Measurements from ENCODE around the gene DIPK2B. TPM values are rescaled to one million over a fixed set of nuclear protein-coding genes. Genes with fewer than 3 reads are reported as not detected.

DIPK2B gene
- total RNA-seq, 4 donors from 2014 or later = 1.1 to 11.6 (median 5.0) TPM

DNA sequence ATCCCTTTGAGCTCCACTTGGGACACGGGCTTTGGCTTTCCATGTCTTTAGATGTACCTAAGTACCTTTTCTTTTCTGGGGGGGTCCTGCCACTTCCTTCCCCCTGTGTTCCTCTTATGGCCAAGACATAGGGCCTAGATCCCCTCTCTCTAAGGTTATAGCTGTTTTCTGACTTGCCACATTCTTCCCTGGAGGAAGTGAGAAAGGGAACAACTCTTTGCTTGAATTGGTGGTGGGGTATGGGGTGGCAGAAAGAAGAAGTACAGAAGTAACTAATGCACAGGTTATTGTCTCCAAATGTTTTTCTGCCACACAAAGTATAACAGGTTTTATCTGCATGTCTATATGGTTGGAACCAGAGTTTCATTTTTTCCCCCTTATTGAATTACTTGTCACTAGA is 29.7 kb upstream of the DIPK2B start:
- H3K4me3 ChIP-seq = no peak overlapping the region
- no peak for DNase-seq
- WGBS, 2 donors = 60 to 75% methylated on average over 1 of the region's 1 CpG
- H3K27me3 ChIP-seq = no peaks in the 10 kb centered on the region
- no peak overlapping the region for H3K27ac ChIP-seq
- H3K36me3 ChIP-seq = no peaks in the 10 kb centered on the region
- H3K4me1 ChIP-seq = no peaks in the 10 kb centered on the region
- TF ChIP-seq, protein P1, sequence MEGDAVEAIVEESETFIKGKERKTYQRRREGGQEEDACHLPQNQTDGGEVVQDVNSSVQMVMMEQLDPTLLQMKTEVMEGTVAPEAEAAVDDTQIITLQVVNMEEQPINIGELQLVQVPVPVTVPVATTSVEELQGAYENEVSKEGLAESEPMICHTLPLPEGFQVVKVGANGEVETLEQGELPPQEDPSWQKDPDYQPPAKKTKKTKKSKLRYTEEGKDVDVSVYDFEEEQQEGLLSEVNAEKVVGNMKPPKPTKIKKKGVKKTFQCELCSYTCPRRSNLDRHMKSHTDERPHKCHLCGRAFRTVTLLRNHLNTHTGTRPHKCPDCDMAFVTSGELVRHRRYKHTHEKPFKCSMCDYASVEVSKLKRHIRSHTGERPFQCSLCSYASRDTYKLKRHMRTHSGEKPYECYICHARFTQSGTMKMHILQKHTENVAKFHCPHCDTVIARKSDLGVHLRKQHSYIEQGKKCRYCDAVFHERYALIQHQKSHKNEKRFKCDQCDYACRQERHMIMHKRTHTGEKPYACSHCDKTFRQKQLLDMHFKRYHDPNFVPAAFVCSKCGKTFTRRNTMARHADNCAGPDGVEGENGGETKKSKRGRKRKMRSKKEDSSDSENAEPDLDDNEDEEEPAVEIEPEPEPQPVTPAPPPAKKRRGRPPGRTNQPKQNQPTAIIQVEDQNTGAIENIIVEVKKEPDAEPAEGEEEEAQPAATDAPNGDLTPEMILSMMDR (IDR thresholded peaks at IDR 0.05) = no peak
- TF ChIP-seq POLR2A (IDR thresholded peaks at IDR 0.05) = no peak
- H3K9me3 ChIP-seq = no peaks in the 10 kb centered on the region
- intact Hi-C loops (cut with DNase I) = no loop called here

DNA sequence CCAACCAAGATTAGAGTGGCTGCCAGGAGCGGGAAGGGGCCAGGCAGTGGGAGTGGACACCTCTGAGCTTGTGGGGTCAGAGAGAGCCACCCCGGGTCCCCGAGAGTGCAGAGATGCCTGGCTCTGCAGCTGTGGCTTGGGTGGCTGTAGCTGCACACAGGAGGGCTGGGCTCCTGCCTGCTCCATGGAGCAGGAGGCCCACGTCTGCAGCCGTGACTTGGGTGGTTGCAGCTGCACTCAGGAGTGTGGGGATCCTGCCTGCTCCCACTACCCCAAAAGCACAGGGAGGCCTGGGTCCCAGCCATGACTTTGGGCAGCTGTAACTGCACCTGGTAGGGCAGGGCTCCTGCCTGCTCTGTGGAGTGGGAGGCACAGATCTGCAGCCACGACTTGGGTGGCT is 28.7 kb upstream of the DIPK2B start:
- no peak for TF ChIP-seq POLR2A (IDR thresholded peaks at IDR 0.05)
- TF ChIP-seq, protein P1 (IDR thresholded peaks at IDR 0.05) = no peak
- H3K4me1 ChIP-seq = no peaks in the 10 kb centered on the region
- no peaks in the 10 kb centered on the region for H3K9me3 ChIP-seq
- H3K27ac ChIP-seq = no peak overlapping the region
- no peaks in the 10 kb centered on the region for H3K36me3 ChIP-seq
- no peak overlapping the region for H3K4me3 ChIP-seq
- WGBS, 2 donors = no CpG with 5 or more reads among the region's 6 CpGs
- H3K27me3 ChIP-seq = no peaks in the 10 kb centered on the region
- intact Hi-C loops (cut with DNase I) = no loop called here
- DNase-seq = no peak

DNA sequence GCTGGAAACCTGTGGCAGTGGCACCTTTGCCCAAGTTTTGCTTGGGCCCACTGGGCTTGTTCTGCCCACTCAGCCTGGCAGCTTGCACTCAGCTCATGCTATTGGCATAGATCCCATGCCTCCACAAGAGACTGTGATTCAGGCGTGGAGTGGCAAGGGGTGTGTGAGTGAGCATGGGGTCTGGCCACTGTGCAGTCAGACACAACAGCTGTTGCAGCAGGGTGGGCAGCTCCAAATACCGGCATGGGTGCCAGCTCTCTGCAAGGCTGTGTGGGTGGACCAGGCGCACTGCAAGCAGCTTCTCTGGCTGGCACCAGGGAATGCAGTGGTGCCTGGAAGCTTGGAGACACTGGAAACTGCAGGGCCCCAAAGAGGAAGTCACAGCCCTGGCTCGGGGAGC is 27.4 kb upstream of the DIPK2B start:
- DNase-seq = no peak
- TF ChIP-seq, protein P1 (IDR thresholded peaks at IDR 0.05) = no peak
- no peak for TF ChIP-seq POLR2A (IDR thresholded peaks at IDR 0.05)
- Histone ChIP-seq H3K4me3 (no peak overlapping the region), H3K36me3 (no peaks in the 10 kb centered on the region), H3K9me3 (no peaks in the 10 kb centered on the region), H3K4me1 (no peaks in the 10 kb centered on the region), H3K27ac (no peak overlapping the region), H3K27me3 (no peaks in the 10 kb centered on the region)
- no CpG with 5 or more reads among the region's 4 CpGs for WGBS, 2 donors
- intact Hi-C loops (cut with DNase I) = no loop called here

DNA sequence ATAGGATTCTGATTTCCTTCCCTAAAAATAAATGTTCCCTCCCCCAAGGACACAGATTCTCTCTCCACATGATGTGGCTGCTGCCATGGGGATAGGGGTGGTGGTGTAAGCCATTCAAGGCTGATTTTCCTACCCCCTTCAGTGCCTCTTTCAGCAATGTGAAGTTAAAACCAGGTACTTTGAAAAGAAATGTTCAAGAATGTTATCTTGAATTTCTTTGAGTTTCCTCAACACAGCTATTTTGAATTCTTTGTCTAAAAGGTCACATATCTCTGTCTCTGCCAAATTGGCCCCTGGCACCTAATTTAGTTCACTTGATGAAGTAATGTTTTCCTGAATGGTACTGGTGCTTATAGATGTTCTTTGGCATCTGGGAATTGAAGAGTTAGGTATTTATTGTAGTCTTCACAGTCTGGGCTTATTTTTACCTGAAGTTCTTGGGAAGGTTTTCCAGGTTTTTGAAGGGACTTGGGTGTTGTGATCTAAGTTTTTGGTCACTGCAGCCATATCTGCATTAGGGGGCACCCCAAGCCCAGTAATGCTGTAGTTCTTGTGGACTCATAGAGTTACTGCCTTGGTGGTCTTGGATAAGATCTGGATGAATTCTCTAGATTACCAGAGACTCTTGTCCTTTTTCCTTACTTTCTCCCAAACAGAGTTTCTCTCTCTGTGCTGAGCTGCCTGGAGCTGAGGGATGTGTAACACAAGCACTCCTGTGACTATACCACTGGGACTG is 7.6 kb upstream of the DIPK2B start:
- Histone ChIP-seq H3K27ac (no peak overlapping the region), H3K27me3 (no peaks in the 10 kb centered on the region), H3K4me3 (no peak overlapping the region), H3K36me3 (no peaks in the 10 kb centered on the region), H3K4me1 (no peaks in the 10 kb centered on the region), H3K9me3 (peaks cover 0 to 8% (median 0%) of the 10 kb centered on the region in 3 donors)
- no peak for TF ChIP-seq POLR2A (IDR thresholded peaks at IDR 0.05)
- TF ChIP-seq, protein P1 (IDR thresholded peaks at IDR 0.05) = no peak
- intact Hi-C loops (cut with DNase I) = no loop called here
- DNase-seq = no peak

DNA sequence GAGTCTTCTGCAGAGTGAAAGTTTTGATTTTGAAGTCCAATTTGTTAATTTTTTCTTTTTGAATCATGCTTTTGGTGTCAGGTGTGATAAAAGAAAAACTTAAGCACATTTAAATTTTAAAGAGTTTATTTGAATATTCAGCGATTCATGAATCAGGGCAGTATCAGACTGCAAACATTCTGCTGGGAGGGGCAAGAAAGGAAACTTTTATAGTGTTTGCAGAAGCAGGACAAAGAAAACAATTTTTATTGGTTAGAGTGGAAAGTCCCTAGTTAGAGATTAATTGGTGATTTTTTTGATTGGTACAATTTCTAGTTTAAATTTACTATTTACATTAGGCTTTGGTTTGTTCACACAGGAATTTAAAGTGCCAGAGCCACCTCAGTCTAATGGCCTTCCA is 1.5 kb upstream of the DIPK2B start:
- peaks cover 0 to 3% (median 0%) of the 10 kb centered on the region in 4 donors for H3K27me3 ChIP-seq
- TF ChIP-seq, protein P1 (IDR thresholded peaks at IDR 0.05) = no peak
- no peaks in the 10 kb centered on the region for H3K36me3 ChIP-seq
- no peak overlapping the region for H3K27ac ChIP-seq
- H3K4me1 ChIP-seq = no peaks in the 10 kb centered on the region
- WGBS, 2 donors = 38 to 56% methylated on average over 1 of the region's 1 CpG
- no peak overlapping the region for H3K4me3 ChIP-seq
- no peak for DNase-seq
- H3K9me3 ChIP-seq = peaks cover 0 to 8% (median 0%) of the 10 kb centered on the region in 3 donors
- intact Hi-C loops (cut with DNase I) = no loop called here

Measured in esophagus squamous epithelium (tissue), 5 donors.